ENCODE data around the gene SLC22A23.

The SLC22A23 gene

DNA sequence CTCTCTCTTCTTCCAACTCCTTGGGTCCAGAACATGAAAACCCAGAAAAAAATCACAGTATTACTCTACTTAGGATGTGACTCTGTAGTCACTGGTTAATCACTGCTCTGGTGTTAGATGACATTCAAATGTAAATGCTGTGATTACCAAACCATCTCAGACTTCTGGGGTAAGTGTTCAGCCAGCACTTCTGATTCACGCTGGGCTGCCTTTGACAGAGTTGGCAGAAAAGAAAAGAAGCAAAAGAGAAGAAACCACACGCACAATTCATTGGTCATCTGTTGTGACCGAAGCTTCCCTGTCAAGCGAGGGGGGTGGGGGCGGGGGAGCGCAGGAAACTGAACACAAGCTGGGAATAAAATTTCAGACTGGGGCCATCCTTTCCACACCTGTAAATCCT, 115.4 kb downstream of the SLC22A23 start:
- no peak overlapping the region for H4K5ac ChIP-seq (ENCODE audit: low read length)
- H3K4me3 ChIP-seq (ENCODE audit: low read length): no peak overlapping the region
- DNase-seq: peak; percentile 71
- no peak overlapping the region for H3K27ac ChIP-seq (ENCODE audit: low read depth, low read length)
- H3K9ac ChIP-seq (ENCODE audit: low read length): no peak overlapping the region
- H3K56ac ChIP-seq (ENCODE audit: low read length): no peak overlapping the region
- H4K8ac ChIP-seq (ENCODE audit: low read depth, low read length): no peak overlapping the region
- H2BK15ac ChIP-seq (replicated peaks; ENCODE audit: low read depth): no peak overlapping the region
- no peaks in the 10 kb centered on the region for H3K27me3 ChIP-seq (ENCODE audit: insufficient read depth, low read length, poor library complexity)
- H3K36me3 ChIP-seq (ENCODE audit: control insufficient read depth, insufficient read depth, low read length): no peaks in the 10 kb centered on the region
- no peak overlapping the region for H2BK5ac ChIP-seq (ENCODE audit: low read length)
- no peaks in the 10 kb centered on the region for H3K79me2 ChIP-seq (ENCODE audit: control insufficient read depth, insufficient read depth, low read length)
- H3K23ac ChIP-seq (ENCODE audit: low read length): no peak overlapping the region
- peaks cover 12% of the 10 kb centered on the region for H3K4me1 ChIP-seq (ENCODE audit: control insufficient read depth, low read depth, low read length)
- H2AK5ac ChIP-seq (ENCODE audit: low read length): no peak overlapping the region
- WGBS (ENCODE audit: extremely low coverage, insufficient coverage, low lambda C conversion rate): no CpG with 5 or more reads among the region's 6 CpGs
- no peak overlapping the region for H3K4ac ChIP-seq (ENCODE audit: low read depth, low read length)
- no peaks in the 10 kb centered on the region for H3K79me1 ChIP-seq (ENCODE audit: low read length)
- no peak overlapping the region for H3K4me2 ChIP-seq (ENCODE audit: low read length)
- H3K18ac ChIP-seq (ENCODE audit: low read length): no peak overlapping the region
- H2BK120ac ChIP-seq (ENCODE audit: low read depth, low read length): no peak overlapping the region

DNA sequence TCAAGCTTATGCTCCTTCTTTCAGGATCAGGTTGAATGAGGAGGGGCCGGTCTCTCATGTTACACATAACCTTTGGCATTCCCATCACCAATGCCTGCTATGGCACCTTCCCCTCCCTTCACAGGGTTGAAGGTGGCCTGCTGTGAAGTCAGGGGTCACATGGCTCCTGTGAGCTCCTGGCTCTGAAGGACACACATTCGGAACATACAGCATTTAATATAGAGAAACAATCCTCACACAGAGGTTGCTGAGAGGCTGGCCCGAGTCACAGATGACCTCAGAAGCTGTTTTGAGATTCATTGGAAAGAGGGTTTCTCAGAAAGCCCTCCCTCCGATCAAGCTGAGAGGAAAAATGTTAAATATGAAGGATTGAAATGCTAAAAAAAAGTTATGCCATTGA, 116.0 kb downstream of the SLC22A23 start:
- peak; percentile 69 for DNase-seq
- Histone ChIP-seq H3K79me1 (ENCODE audit: low read length) (no peaks in the 10 kb centered on the region), H3K56ac (ENCODE audit: low read length) (no peak overlapping the region)

DNA sequence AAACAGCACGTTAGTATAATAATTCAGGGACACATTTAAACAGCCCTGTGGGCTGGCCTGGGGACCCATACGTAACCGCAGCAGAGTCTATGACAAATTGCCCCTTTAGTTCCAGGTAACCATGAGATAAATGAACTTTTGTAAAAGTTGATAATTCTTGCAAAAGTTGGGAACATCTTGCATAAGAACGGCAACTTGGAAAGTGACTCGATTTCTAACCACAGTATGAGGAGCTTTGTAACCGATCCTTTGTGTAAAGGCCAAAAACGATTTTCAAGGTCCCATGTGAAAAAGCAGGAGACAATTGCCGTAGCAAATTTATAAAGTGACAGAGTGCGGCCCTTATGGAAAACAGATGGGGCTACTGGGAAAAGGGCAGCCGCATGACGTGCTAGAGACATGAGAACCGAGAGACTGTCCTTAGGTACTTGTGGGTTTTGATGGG, 116.5 kb downstream of the SLC22A23 start:
- peak overlapping the region; percentile 20 for H3K18ac ChIP-seq (ENCODE audit: low read length)
- H4K5ac ChIP-seq (ENCODE audit: low read length): no peak overlapping the region
- H3K4ac ChIP-seq (ENCODE audit: low read depth, low read length): no peak overlapping the region
- no peak overlapping the region for H3K9ac ChIP-seq (ENCODE audit: low read length)
- no peaks in the 10 kb centered on the region for H3K79me1 ChIP-seq (ENCODE audit: low read length)
- no CpG with 5 or more reads among the region's 12 CpGs for WGBS (ENCODE audit: extremely low coverage, insufficient coverage, low lambda C conversion rate)
- H4K8ac ChIP-seq (ENCODE audit: low read depth, low read length): no peak overlapping the region
- H3K79me2 ChIP-seq (ENCODE audit: control insufficient read depth, insufficient read depth, low read length): no peaks in the 10 kb centered on the region
- no peak overlapping the region for H3K4me2 ChIP-seq (ENCODE audit: low read length)
- DNase-seq: no peak
- no peak overlapping the region for H3K56ac ChIP-seq (ENCODE audit: low read length)
- H2BK5ac ChIP-seq (ENCODE audit: low read length): no peak overlapping the region
- H2AK5ac ChIP-seq (ENCODE audit: low read length): no peak overlapping the region
- no peak overlapping the region for H3K4me3 ChIP-seq (ENCODE audit: low read length)
- peak overlapping the region; percentile 23 for H2BK15ac ChIP-seq (replicated peaks; ENCODE audit: low read depth)
- no peaks in the 10 kb centered on the region for H3K36me3 ChIP-seq (ENCODE audit: control insufficient read depth, insufficient read depth, low read length)
- no peak overlapping the region for H3K27ac ChIP-seq (ENCODE audit: low read depth, low read length)
- H3K23ac ChIP-seq (ENCODE audit: low read length): no peak overlapping the region
- H3K27me3 ChIP-seq (ENCODE audit: insufficient read depth, low read length, poor library complexity): no peaks in the 10 kb centered on the region
- H3K4me1 ChIP-seq (ENCODE audit: control insufficient read depth, low read depth, low read length): peaks cover 12% of the 10 kb centered on the region
- H2BK120ac ChIP-seq (ENCODE audit: low read depth, low read length): no peak overlapping the region

More for the DNA sequence above, 116.0 kb downstream of the SLC22A23 start:
- Histone ChIP-seq H4K8ac (ENCODE audit: low read depth, low read length) (no peak overlapping the region), H2AK5ac (ENCODE audit: low read length) (no peak overlapping the region), H3K27me3 (ENCODE audit: insufficient read depth, low read length, poor library complexity) (no peaks in the 10 kb centered on the region), H3K4me3 (ENCODE audit: low read length) (no peak overlapping the region), H3K27ac (ENCODE audit: low read depth, low read length) (no peak overlapping the region), H3K18ac (ENCODE audit: low read length) (no peak overlapping the region), H3K9ac (ENCODE audit: low read length) (no peak overlapping the region), H3K36me3 (ENCODE audit: control insufficient read depth, insufficient read depth, low read length) (no peaks in the 10 kb centered on the region), H2BK120ac (ENCODE audit: low read depth, low read length) (no peak overlapping the region), H3K4ac (ENCODE audit: low read depth, low read length) (no peak overlapping the region), H3K4me1 (ENCODE audit: control insufficient read depth, low read depth, low read length) (peaks cover 12% of the 10 kb centered on the region), H2BK15ac (replicated peaks; ENCODE audit: low read depth) (peak overlapping the region; percentile 23), H4K5ac (ENCODE audit: low read length) (no peak overlapping the region), H2BK5ac (ENCODE audit: low read length) (no peak overlapping the region), H3K23ac (ENCODE audit: low read length) (no peak overlapping the region), H3K4me2 (ENCODE audit: low read length) (no peak overlapping the region), H3K79me2 (ENCODE audit: control insufficient read depth, insufficient read depth, low read length) (no peaks in the 10 kb centered on the region)
- WGBS (ENCODE audit: extremely low coverage, insufficient coverage, low lambda C conversion rate): no CpG with 5 or more reads among the region's 4 CpGs

DNA sequence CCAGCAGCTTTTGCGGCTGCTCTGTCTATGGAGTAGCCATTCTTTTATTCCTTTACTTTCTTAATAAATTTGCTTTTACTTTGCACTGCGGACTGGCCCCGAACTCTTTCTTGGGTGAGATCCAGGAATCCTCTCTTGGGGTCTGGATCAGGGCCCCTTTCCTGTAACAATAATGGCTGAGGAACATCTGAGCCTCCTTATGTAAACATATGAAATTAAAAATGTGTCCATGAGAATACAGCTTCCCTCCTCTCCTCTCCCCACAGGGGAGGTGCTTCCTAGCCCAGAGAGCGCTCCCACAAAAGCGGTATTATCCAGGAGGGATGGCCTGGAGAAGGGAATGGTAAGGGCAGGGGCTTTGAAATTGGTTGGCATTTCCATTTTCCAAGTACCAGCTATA, 117.0 kb downstream of the SLC22A23 start:
- H3K4me1 ChIP-seq (ENCODE audit: control insufficient read depth, low read depth, low read length): peaks cover 12% of the 10 kb centered on the region
- no peak overlapping the region for H3K9ac ChIP-seq (ENCODE audit: low read length)
- no peak overlapping the region for H3K56ac ChIP-seq (ENCODE audit: low read length)

DNA sequence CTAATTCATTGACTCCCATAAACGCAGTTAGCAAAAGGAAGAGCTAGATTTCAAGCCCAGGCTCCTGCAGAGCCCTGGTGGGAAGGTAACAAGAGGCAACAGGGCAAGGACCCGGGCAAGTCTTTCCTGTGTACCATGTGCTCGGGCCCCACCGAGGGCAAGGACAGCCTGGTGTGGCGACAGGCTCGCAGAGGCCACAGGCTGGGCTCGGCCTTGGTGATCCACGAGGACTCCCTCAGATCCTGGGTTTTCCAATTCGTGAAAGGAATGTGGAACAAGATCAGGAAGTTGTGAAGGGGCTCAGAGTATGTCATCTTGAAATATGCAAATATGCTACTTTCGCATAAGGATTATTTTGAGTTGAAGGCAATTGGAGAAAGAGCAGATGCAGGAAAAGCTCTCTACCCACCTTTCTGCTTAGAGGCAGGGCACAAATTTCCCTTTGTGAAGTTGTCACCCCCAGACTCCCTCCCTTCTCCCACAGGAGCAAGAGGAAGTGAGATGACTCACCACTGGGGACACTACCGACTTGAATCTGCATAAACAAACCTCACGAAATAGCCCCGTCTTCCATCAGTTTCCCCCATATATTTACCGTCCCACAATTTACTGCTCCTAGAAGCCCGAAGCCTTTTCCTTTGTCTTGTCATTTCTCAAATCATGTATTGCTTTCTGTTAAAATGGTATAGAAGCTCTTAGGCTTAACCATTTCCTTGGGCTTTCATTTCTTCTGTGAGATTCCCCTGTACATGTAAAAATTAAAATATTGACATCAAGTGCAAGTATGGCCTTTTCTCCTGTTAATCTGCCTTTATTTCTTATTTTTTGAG, 119.1 kb downstream of the SLC22A23 start:
- Histone ChIP-seq H3K4me3 (ENCODE audit: low read length) (no peak overlapping the region), H4K5ac (ENCODE audit: low read length) (no peak overlapping the region), H3K36me3 (ENCODE audit: control insufficient read depth, insufficient read depth, low read length) (no peaks in the 10 kb centered on the region), H2BK5ac (ENCODE audit: low read length) (peak overlapping the region; percentile 9), H3K27ac (ENCODE audit: low read depth, low read length) (peak overlapping the region; percentile 33), H3K9ac (ENCODE audit: low read length) (no peak overlapping the region), H2AK5ac (ENCODE audit: low read length) (no peak overlapping the region), H4K8ac (ENCODE audit: low read depth, low read length) (no peak overlapping the region), H3K56ac (ENCODE audit: low read length) (peak overlapping the region; percentile 31), H3K23ac (ENCODE audit: low read length) (no peak overlapping the region), H2BK15ac (replicated peaks; ENCODE audit: low read depth) (no peak overlapping the region), H3K27me3 (ENCODE audit: insufficient read depth, low read length, poor library complexity) (no peaks in the 10 kb centered on the region), H3K79me1 (ENCODE audit: low read length) (no peaks in the 10 kb centered on the region), H3K79me2 (ENCODE audit: control insufficient read depth, insufficient read depth, low read length) (no peaks in the 10 kb centered on the region), H3K4ac (ENCODE audit: low read depth, low read length) (no peak overlapping the region), H3K4me1 (ENCODE audit: control insufficient read depth, low read depth, low read length) (peaks cover 12% of the 10 kb centered on the region), H3K18ac (ENCODE audit: low read length) (peak overlapping the region; percentile 21), H3K4me2 (ENCODE audit: low read length) (no peak overlapping the region), H2BK120ac (ENCODE audit: low read depth, low read length) (no peak overlapping the region)
- DNase-seq: peak; percentile 86
- no CpG with 5 or more reads among the region's 15 CpGs for WGBS (ENCODE audit: extremely low coverage, insufficient coverage, low lambda C conversion rate)

More for the DNA sequence above, 117.0 kb downstream of the SLC22A23 start:
- Histone ChIP-seq H2BK120ac (ENCODE audit: low read depth, low read length) (no peak overlapping the region), H3K4me2 (ENCODE audit: low read length) (no peak overlapping the region), H3K23ac (ENCODE audit: low read length) (no peak overlapping the region), H3K36me3 (ENCODE audit: control insufficient read depth, insufficient read depth, low read length) (no peaks in the 10 kb centered on the region), H3K79me2 (ENCODE audit: control insufficient read depth, insufficient read depth, low read length) (no peaks in the 10 kb centered on the region), H3K27me3 (ENCODE audit: insufficient read depth, low read length, poor library complexity) (no peaks in the 10 kb centered on the region), H2BK5ac (ENCODE audit: low read length) (no peak overlapping the region), H3K4me3 (ENCODE audit: low read length) (no peak overlapping the region), H3K27ac (ENCODE audit: low read depth, low read length) (no peak overlapping the region), H3K4ac (ENCODE audit: low read depth, low read length) (no peak overlapping the region), H2BK15ac (replicated peaks; ENCODE audit: low read depth) (no peak overlapping the region), H2AK5ac (ENCODE audit: low read length) (no peak overlapping the region), H3K79me1 (ENCODE audit: low read length) (no peaks in the 10 kb centered on the region), H4K5ac (ENCODE audit: low read length) (no peak overlapping the region), H4K8ac (ENCODE audit: low read depth, low read length) (no peak overlapping the region), H3K18ac (ENCODE audit: low read length) (no peak overlapping the region)
- no peak for DNase-seq
- no CpG with 5 or more reads among the region's 5 CpGs for WGBS (ENCODE audit: extremely low coverage, insufficient coverage, low lambda C conversion rate)
